ENCODE data around the gene PEPD.

DNA sequence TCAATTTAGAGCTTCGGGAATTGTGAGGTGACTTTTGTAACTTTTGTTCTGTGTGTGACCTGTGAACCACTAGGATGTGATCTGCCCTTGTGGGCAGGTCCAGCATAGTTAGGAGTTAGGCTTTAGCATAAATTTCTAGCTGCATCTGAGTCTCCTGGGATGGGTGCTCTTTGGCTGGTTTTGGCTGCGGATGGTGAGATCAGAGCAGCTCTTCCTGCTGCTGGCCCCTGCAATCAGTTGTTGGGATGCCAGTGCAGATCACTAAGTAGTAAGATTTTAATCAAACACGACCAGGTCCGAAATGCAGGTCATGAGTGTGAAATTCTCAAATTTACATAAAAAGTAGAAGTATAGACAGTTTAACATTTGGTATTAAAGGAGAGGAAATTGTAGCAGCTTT is 139.6 kb downstream of the PEPD start:
- TF ChIP-seq, protein P1, sequence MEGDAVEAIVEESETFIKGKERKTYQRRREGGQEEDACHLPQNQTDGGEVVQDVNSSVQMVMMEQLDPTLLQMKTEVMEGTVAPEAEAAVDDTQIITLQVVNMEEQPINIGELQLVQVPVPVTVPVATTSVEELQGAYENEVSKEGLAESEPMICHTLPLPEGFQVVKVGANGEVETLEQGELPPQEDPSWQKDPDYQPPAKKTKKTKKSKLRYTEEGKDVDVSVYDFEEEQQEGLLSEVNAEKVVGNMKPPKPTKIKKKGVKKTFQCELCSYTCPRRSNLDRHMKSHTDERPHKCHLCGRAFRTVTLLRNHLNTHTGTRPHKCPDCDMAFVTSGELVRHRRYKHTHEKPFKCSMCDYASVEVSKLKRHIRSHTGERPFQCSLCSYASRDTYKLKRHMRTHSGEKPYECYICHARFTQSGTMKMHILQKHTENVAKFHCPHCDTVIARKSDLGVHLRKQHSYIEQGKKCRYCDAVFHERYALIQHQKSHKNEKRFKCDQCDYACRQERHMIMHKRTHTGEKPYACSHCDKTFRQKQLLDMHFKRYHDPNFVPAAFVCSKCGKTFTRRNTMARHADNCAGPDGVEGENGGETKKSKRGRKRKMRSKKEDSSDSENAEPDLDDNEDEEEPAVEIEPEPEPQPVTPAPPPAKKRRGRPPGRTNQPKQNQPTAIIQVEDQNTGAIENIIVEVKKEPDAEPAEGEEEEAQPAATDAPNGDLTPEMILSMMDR (conservative IDR thresholded peaks at IDR 0.05; ENCODE audit: low read length) = no peak
- no peak for TF ChIP-seq EZH2phosphoT487 (IDR thresholded peaks at IDR 0.05; ENCODE audit: borderline replicate concordance)
